RPMI8226 (cell line): ENCODE data around the gene CUL9.

ENCODE experiments used
- DNase-seq: peaks from one replicate; pipeline ENCODE4 v3.0.0-alpha.2; 2015

Gene CUL9

GRCh38 chr6:43258180-43258579 lies 76.2 kb downstream of the CUL9 start:
- no peak for DNase-seq

- no peak for DNase-seq
Measured at GRCh38 chr6:43258807-43259686, 77.1 kb downstream of the CUL9 start.

- DNase-seq: no peak
Measured at GRCh38 chr6:43260791-43261190, 78.8 kb downstream of the CUL9 start.

GRCh38 chr6:43261198-43261597 lies 79.2 kb downstream of the CUL9 start:
- no peak for DNase-seq

- DNase-seq: no peak
Measured at GRCh38 chr6:43262000-43262779, 80.2 kb downstream of the CUL9 start.

- DNase-seq: no peak
Measured at GRCh38 chr6:43262780-43263313, 80.9 kb downstream of the CUL9 start.

- DNase-seq: peak; percentile 81
Measured at GRCh38 chr6:43263314-43264178, 81.5 kb downstream of the CUL9 start.

- DNase-seq: no peak
Measured at GRCh38 chr6:43264599-43265145, 82.7 kb downstream of the CUL9 start.

- no peak for DNase-seq
Measured at GRCh38 chr6:43265564-43265963, 83.6 kb downstream of the CUL9 start.

GRCh38 chr6:43267619-43268354 lies 85.8 kb downstream of the CUL9 start:
- no peak for DNase-seq

- DNase-seq: no peak
Measured at GRCh38 chr6:43268355-43268700, 86.3 kb downstream of the CUL9 start.

GRCh38 chr6:43268782-43269272 lies 86.8 kb downstream of the CUL9 start:
- DNase-seq: no peak

GRCh38 chr6:43269273-43270007 lies 87.4 kb downstream of the CUL9 start:
- DNase-seq: peak; percentile 39

- DNase-seq: no peak
Measured at GRCh38 chr6:43271103-43271815, 89.3 kb downstream of the CUL9 start.

GRCh38 chr6:43271944-43272343 lies 89.9 kb downstream of the CUL9 start:
- DNase-seq: no peak

- DNase-seq: no peak
Measured at GRCh38 chr6:43273707-43274106, 91.7 kb downstream of the CUL9 start.
